Panc1 (cell line): ENCODE results near the gene MYH7. TPM values are rescaled to one million over a fixed set of nuclear protein-coding genes. Genes with fewer than 3 reads are reported as not detected.

Source experiments
- ATAC-seq: fragments of 200-7000 bp; cut with Tn5 transposase; 2 replicates; pipeline ENCODE4 v1.9.1; 2020; ENCODE audit warnings: mild to moderate bottlenecking, moderate library complexity
- BruUV-seq: library from RNA; stranded (reverse); fragments of 400-500 nt; replicated peaks from 2 replicates; lab custom pipeline; 2021; lab: Mats Ljungman, UMichigan
- CTCF ChIA-PET: fragments of 300-600 bp; sonication (Branson Sonifier 250); formaldehyde crosslinking; loops from one replicate; lab custom pipeline; 2022; ENCODE audit warnings: antibody characterized with exemption; lab: Charles Lee
- POLR2A ChIA-PET: fragments of 300-600 bp; sonication (Branson Sonifier 250); formaldehyde crosslinking; loops from one replicate; lab custom pipeline; 2022; ENCODE audit warnings: antibody characterized with exemption; lab: Charles Lee
- DNase-seq: peaks from one replicate; pipeline ENCODE4 v3.0.0-alpha.2; 2010; ENCODE audit warnings: low read depth, low spot score
- H3K27ac ChIP-seq: 2 replicates; pipeline ENCODE4 v1.5.1; 2011; ENCODE audit warnings: mild to moderate bottlenecking, low read length, inconsistent platforms
- H3K27me3 ChIP-seq: fragments of 200-500 bp; sonication (Bioruptor generic); 2 replicates; pipeline ENCODE4 v1.6.0; 2014; ENCODE audit warnings: low read length, inconsistent platforms; ENCODE audit not compliant: control insufficient read depth, insufficient read depth
- H3K36me3 ChIP-seq: fragments of 200-500 bp; sonication (Bioruptor generic); 2 replicates; pipeline ENCODE4 v1.5.1; 2014; ENCODE audit warnings: inconsistent platforms, mild to moderate bottlenecking, low read length, moderate library complexity; ENCODE audit not compliant: control insufficient read depth, insufficient read depth
- H3K4me1 ChIP-seq: 2 replicates; pipeline ENCODE4 v1.5.1; 2011; ENCODE audit warnings: inconsistent platforms, mild to moderate bottlenecking, low read length, moderate library complexity; ENCODE audit not compliant: control insufficient read depth, insufficient read depth
- H3K4me3 ChIP-seq, 2 experiments: 2 replicates each; pipeline ENCODE4 v1.5.1; 2011 to 2012; ENCODE audit warnings: low read depth in 2 of 2, low read length in 2 of 2, mild to moderate bottlenecking in 2 of 2, inconsistent platforms in 1 of 2, moderate library complexity in 1 of 2
- H3K9me3 ChIP-seq: fragments of 200-500 bp; sonication (Bioruptor generic); 2 replicates; pipeline ENCODE4 v1.5.1; 2014; ENCODE audit warnings: low read depth, mild to moderate bottlenecking, inconsistent platforms, low read length, moderate library complexity; ENCODE audit not compliant: control insufficient read depth, insufficient read depth
- POLR2AphosphoS5 ChIP-seq: IDR thresholded peaks from 2 replicates; pipeline ENCODE4 v1.6.1; 2012; ENCODE audit warnings: mild to moderate bottlenecking, low read depth, low read length, moderate library complexity
- REST ChIP-seq, 2 experiments: IDR thresholded peaks; 2 replicates each; pipeline ENCODE4 v1.6.1; 2011 to 2012; ENCODE audit warnings: low read depth in 2 of 2, control low read depth in 1 of 2, low read length in 1 of 2, mild to moderate bottlenecking in 1 of 2, moderate library complexity in 1 of 2; ENCODE audit not compliant: insufficient read depth in 1 of 2
- SIN3A ChIP-seq: IDR thresholded peaks from 2 replicates; pipeline ENCODE4 v1.6.1; 2012; ENCODE audit warnings: low read depth, mild to moderate bottlenecking, low read length, moderate library complexity, borderline replicate concordance; ENCODE audit not compliant: insufficient read depth
- TCF7L2 ChIP-seq: IDR thresholded peaks from 2 replicates; pipeline ENCODE4 v1.6.1; 2011; ENCODE audit warnings: mild to moderate bottlenecking, low read depth, low read length, inconsistent platforms
- in situ Hi-C: cut with HindIII; loops from 2 replicates; pipeline ENCODE4 v1.10.0; 2016; ENCODE audit warnings: low sequenced_read_pairs, low pct_unique_long_range_greater_than_20kb
- intact Hi-C: fragments of 100-400 bp; cut with micrococcal nuclease; formaldehyde crosslinking; loops from one replicate; pipeline ENCODE4 v1.10.0; 2022; ENCODE audit not compliant: unreplicated experiment
- total RNA-seq: library from RNA; stranded (reverse); gene quantifications from one replicate; pipeline ENCODE4 v1.2.1, GENCODE V29; 2021; ENCODE audit not compliant: unreplicated experiment
- TF ChIP-seq, protein P1 (sequence below): fragments of 450-650 bp; IDR thresholded peaks from 2 replicates; pipeline ENCODE4 v1.5.1; 2017; ENCODE audit warnings: mild to moderate bottlenecking

Gene MYH7
- total RNA-seq, 1 experiment from 2014 or later: not detected

DNA sequence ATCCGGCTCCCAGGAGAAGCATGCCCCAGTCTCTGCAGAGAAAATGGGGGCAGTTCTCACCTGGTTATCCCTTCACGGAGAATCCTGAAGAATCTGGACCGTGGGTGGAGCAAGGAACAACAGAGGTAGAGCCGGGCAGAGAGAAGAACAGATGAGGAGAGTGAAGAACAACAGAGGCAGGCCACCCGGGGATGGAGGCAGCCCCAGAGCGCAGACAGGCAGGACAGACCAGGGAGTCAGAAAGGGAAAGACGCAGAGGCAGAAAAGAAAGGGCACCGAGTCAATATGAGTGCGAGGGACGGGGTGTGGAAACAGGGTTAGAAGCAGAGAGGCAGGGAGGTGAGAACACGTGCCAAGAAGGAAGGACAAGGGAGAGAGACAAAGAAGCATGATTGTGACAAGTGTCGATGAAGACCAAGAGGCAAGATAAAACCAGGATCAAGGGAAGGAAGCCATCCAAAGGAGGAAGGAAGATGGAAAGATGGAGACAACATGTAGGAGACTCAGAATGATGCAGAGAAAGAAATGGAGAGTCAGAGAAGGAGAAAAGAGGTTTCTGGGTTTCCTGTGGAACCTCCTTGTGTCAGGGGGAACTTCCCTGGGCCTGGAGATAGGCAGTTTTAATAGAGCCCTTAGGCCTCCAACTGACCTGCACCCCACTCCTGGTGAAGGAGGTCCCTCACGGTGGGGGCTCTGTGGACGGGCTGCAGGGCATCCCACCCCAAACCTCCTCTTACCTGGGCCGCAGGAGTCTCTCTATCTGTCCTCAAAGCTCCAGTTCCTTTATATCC, 27.7 kb downstream of the MYH7 start, which contains the start of gene MYH6:
MYH6 (minus strand) TSS at position 758 of the 791 bp plus-strand sequence. CDS start 1,050 bp downstream, outside the sequence.
- H3K27me3 ChIP-seq: no peaks in the 10 kb centered on the region; the same call in 1 of the 2 replicates
- no peaks in the 10 kb centered on the region for H3K9me3 ChIP-seq
- ChIA-PET CTCF (no interaction called here), POLR2A (no interaction called here)
- no peak for DNase-seq
- H3K36me3 ChIP-seq: no peaks in the 10 kb centered on the region
- H3K4me1 ChIP-seq: no peaks in the 10 kb centered on the region
- H3K27ac ChIP-seq: no peak within 1 kb of the TSS
- in situ Hi-C loops (no loop called here), intact Hi-C loops (no loop called here)
- no peak for ATAC-seq
- TF ChIP-seq SIN3A (no peak), POLR2AphosphoS5 (no peak), REST (IDR thresholded peaks at IDR 0.05; ENCODE audit: insufficient read depth in 1 of 2, low read depth in 2 of 2, low read length in 1 of 2) (no peak), TCF7L2 (no peak)
- TF ChIP-seq, protein P1, sequence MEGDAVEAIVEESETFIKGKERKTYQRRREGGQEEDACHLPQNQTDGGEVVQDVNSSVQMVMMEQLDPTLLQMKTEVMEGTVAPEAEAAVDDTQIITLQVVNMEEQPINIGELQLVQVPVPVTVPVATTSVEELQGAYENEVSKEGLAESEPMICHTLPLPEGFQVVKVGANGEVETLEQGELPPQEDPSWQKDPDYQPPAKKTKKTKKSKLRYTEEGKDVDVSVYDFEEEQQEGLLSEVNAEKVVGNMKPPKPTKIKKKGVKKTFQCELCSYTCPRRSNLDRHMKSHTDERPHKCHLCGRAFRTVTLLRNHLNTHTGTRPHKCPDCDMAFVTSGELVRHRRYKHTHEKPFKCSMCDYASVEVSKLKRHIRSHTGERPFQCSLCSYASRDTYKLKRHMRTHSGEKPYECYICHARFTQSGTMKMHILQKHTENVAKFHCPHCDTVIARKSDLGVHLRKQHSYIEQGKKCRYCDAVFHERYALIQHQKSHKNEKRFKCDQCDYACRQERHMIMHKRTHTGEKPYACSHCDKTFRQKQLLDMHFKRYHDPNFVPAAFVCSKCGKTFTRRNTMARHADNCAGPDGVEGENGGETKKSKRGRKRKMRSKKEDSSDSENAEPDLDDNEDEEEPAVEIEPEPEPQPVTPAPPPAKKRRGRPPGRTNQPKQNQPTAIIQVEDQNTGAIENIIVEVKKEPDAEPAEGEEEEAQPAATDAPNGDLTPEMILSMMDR: no peak
- BruUV-seq: no TSS peak
- H3K4me3 ChIP-seq: no peak within 1 kb of the TSS

- no peak for DNase-seq
- H3K36me3 ChIP-seq: no peaks in the 10 kb centered on the region
- no peak for ATAC-seq
- ChIA-PET POLR2A (no interaction called here), CTCF (no interaction called here)
- H3K9me3 ChIP-seq: no peaks in the 10 kb centered on the region
- no peak overlapping the region for H3K27ac ChIP-seq
- TF ChIP-seq TCF7L2 (no peak), SIN3A (no peak), POLR2AphosphoS5 (no peak), REST (IDR thresholded peaks at IDR 0.05; ENCODE audit: insufficient read depth in 1 of 2, low read depth in 2 of 2, low read length in 1 of 2) (no peak)
- TF ChIP-seq, protein P1: no peak
- no peak overlapping the region for H3K4me3 ChIP-seq
- H3K4me1 ChIP-seq: no peaks in the 10 kb centered on the region
- intact Hi-C loops (no loop called here), in situ Hi-C loops (no loop called here)
- no peaks in the 10 kb centered on the region; the same call in 1 of the 2 replicates for H3K27me3 ChIP-seq
- no TSS peak for BruUV-seq
These were observed 28.6 kb downstream of the MYH7 start for GRCh38 chr14:23406725-23407355.
